Measurements from ENCODE around the gene RHD. TPM values are rescaled to one million over a fixed set of nuclear protein-coding genes. Genes with fewer than 3 reads are reported as not detected.

The RHD gene
- total RNA-seq, 1 experiment from 2014 or later: 1.3 TPM

DNA sequence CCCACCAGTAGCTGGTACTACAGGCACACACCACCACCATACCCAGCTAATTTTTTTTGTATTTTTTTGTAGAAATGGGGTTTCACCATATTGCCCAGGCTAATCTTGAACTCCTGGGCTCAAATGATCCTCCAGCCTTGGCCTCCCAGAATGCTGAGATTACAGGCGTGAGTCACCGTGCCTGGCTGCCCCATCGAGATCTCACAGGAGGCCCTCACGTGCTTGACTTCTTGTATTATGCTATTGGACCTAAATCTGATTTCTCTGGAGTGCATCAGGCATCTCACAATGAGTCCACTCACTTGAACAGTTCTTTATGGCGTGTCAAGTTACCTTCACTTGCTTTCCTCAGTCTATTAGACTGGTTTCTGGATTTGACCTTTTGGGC is 15.7 kb upstream of the RHD start:
- H3K36me3 Mint-ChIP-seq (ENCODE audit: insufficient read depth in 1 of 3, low read depth in 3 of 3): no peaks in the 10 kb centered on the region
- TF ChIP-seq, protein P1, sequence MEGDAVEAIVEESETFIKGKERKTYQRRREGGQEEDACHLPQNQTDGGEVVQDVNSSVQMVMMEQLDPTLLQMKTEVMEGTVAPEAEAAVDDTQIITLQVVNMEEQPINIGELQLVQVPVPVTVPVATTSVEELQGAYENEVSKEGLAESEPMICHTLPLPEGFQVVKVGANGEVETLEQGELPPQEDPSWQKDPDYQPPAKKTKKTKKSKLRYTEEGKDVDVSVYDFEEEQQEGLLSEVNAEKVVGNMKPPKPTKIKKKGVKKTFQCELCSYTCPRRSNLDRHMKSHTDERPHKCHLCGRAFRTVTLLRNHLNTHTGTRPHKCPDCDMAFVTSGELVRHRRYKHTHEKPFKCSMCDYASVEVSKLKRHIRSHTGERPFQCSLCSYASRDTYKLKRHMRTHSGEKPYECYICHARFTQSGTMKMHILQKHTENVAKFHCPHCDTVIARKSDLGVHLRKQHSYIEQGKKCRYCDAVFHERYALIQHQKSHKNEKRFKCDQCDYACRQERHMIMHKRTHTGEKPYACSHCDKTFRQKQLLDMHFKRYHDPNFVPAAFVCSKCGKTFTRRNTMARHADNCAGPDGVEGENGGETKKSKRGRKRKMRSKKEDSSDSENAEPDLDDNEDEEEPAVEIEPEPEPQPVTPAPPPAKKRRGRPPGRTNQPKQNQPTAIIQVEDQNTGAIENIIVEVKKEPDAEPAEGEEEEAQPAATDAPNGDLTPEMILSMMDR (conservative IDR thresholded peaks at IDR 0.05): no peak
- Histone ChIP-seq H3K23ac (ENCODE audit: insufficient read length, low read depth, low read length) (no peak overlapping the region), H4K8ac (replicated peaks; ENCODE audit: insufficient read length, low read depth, low read length) (no peak overlapping the region), H3K23me2 (ENCODE audit: insufficient read length, low read depth, low read length, poor library complexity, severe bottlenecking) (no peaks in the 10 kb centered on the region), H4K5ac (ENCODE audit: insufficient read length, low read depth, low read length) (no peak overlapping the region), H3K27ac (ENCODE audit: insufficient read length, low read depth, low read length) (no peak overlapping the region), H3K56ac (ENCODE audit: insufficient read length, low read depth, low read length) (no peak overlapping the region), H4K91ac (ENCODE audit: insufficient read length, low read depth, low read length) (no peak overlapping the region), H3T11ph (ENCODE audit: low read length) (no peak overlapping the region), H2BK12ac (ENCODE audit: insufficient read length, low read depth, low read length) (no peak overlapping the region), H3K4ac (ENCODE audit: low read depth, low read length) (no peak overlapping the region), H3K79me2 (ENCODE audit: insufficient read depth, low read length) (no peaks in the 10 kb centered on the region), H2BK15ac (ENCODE audit: low read depth, low read length) (no peak overlapping the region), H2AK5ac (ENCODE audit: insufficient read length, low read length) (no peak overlapping the region), H3K14ac (ENCODE audit: insufficient read depth, low read length) (no peak overlapping the region), H2BK5ac (ENCODE audit: insufficient read length, low read length) (no peak overlapping the region), H4K20me1 (ENCODE audit: control insufficient read depth, insufficient read depth, insufficient read length) (no peaks in the 10 kb centered on the region), H2AFZ (ENCODE audit: low read length) (no peak overlapping the region), H3K4me1 (ENCODE audit: insufficient read depth, low read length) (peaks cover 3% of the 10 kb centered on the region; the same call in 1 of the 2 replicates), H3K27me3 (ENCODE audit: insufficient read depth, low read length) (no peaks in the 10 kb centered on the region), H3K79me1 (ENCODE audit: insufficient read depth, low read depth, low read length, poor library complexity, severe bottlenecking) (no peaks in the 10 kb centered on the region), H3K9me3 (ENCODE audit: control insufficient read depth, low read depth, low read length) (no peaks in the 10 kb centered on the region), H2BK120ac (ENCODE audit: low read depth, low read length, poor library complexity, severe bottlenecking) (no peak overlapping the region), H3K18ac (ENCODE audit: insufficient read length, low read depth, low read length) (no peak overlapping the region), H3K4me2 (ENCODE audit: insufficient read depth, insufficient read length, low read length) (no peak overlapping the region), H2BK20ac (ENCODE audit: low read depth, low read length, poor library complexity, severe bottlenecking) (no peak overlapping the region), H3K9ac (ENCODE audit: extremely low read depth, insufficient read length, low read length) (no peak overlapping the region)
- H3K4me3 Mint-ChIP-seq: no peak overlapping the region; a peak in 1 of 5 replicates
- H3K9me3 Mint-ChIP-seq: no peaks in the 10 kb centered on the region
- no CpG with 5 or more reads among the region's 5 CpGs for WGBS (ENCODE audit: extremely low coverage, insufficient read length, low lambda C conversion rate)
- peaks cover 25% of the 10 kb centered on the region in 2 experiments for H3K4me1 Mint-ChIP-seq
- DNase-seq: no peak
- H3K27me3 Mint-ChIP-seq (ENCODE audit: low read depth): no peaks in the 10 kb centered on the region
- 0 out of 7 replicates have a peak overlapping the region, but pooled peaks of 1 of the 3 experiments have one; percentile 13 for H3K27ac Mint-ChIP-seq
